Adipose tissue (tissue), 3 donors: ENCODE results near the gene VAV2. TPM values are rescaled to one million over a fixed set of nuclear protein-coding genes. Genes with fewer than 3 reads are reported as not detected.
"Not testable (repeated sequence)": the region's sequence is repeated elsewhere in the genome, so short reads cannot be mapped to it uniquely, and the experiment has no call there.

ENCODE experiments used
- H3K27ac ChIP-seq: one replicate; pipeline ENCODE4 v1.5.1; 2013; ENCODE audit warnings: low read depth, low read length
- WGBS, 3 donors: extraction: QIAGEN DNeasy Blood & Tissue Kit; methylation state at CpG; one replicate each; pipeline ENCODE4 v1.1.7; 2013; 5-methylcytosine and 5-hydroxymethylcytosine counted together
- polyA plus RNA-seq, 3 donors: library from polyadenylated mRNA; stranded (reverse); fragments of 200-250 nt; gene quantifications; one replicate each; pipeline ENCODE4 v1.2.3, GENCODE V29; 2013
- donor health status: healthy with polysubstance abuse.
- donor health status: Bipolar disorder and iron deficiency.
- donor health status: healthy.

VAV2 gene
- polyA plus RNA-seq, 3 donors = 6.0 to 15.2 (median 6.9) TPM

GRCh38 chr9:133754688-133755227 lies 237.4 kb downstream of the VAV2 start:
- 31 to 63% (median 44%) methylated on average over 9 of the region's 9 CpGs for WGBS, 3 donors
- H3K27ac ChIP-seq = no peak overlapping the region

GRCh38 chr9:133754187-133754586 lies 237.9 kb downstream of the VAV2 start:
- WGBS, 3 donors = 67 to 92% (median 89%) methylated on average over 6 of the region's 6 CpGs
- H3K27ac ChIP-seq = no peak overlapping the region

GRCh38 chr9:133752739-133753446 lies 239.2 kb downstream of the VAV2 start:
- 61 to 78% (median 78%) methylated on average over 9 of the region's 9 CpGs for WGBS, 3 donors
- H3K27ac ChIP-seq = no peak overlapping the region

GRCh38 chr9:133750982-133751649 lies 241.0 kb downstream of the VAV2 start:
- 87 to 92% (median 91%) methylated on average over 9 of the region's 9 CpGs for WGBS, 3 donors
- H3K27ac ChIP-seq = no peak overlapping the region

GRCh38 chr9:133747309-133747708 lies 244.8 kb downstream of the VAV2 start:
- H3K27ac ChIP-seq = no peak overlapping the region

- WGBS, 3 donors = 90 to 94% (median 93%) methylated on average over 12 to 22 of the region's 31 CpGs
- not testable (repeated sequence) for H3K27ac ChIP-seq
These were observed 247.6 kb downstream of the VAV2 start for GRCh38 chr9:133744528-133744927.

- no peak overlapping the region for H3K27ac ChIP-seq
- 15 to 22% (median 16%) methylated on average over 8 of the region's 8 CpGs for WGBS, 3 donors
These were observed 249.2 kb downstream of the VAV2 start for GRCh38 chr9:133742849-133743444.

GRCh38 chr9:133742251-133742650 lies 249.9 kb downstream of the VAV2 start:
- WGBS, 3 donors = 79 to 88% (median 82%) methylated on average over 7 of the region's 7 CpGs
- H3K27ac ChIP-seq = no peak overlapping the region

GRCh38 chr9:133741716-133742115 lies 250.4 kb downstream of the VAV2 start:
- H3K27ac ChIP-seq = no peak overlapping the region
- 90 to 96% (median 94%) methylated on average over 14 of the region's 14 CpGs for WGBS, 3 donors

- 70 to 89% (median 82%) methylated on average over 8 of the region's 8 CpGs for WGBS, 3 donors
These were observed 251.2 kb downstream of the VAV2 start for GRCh38 chr9:133740911-133741310.

GRCh38 chr9:133739408-133740280 lies 252.5 kb downstream of the VAV2 start:
- H3K27ac ChIP-seq = no peak overlapping the region
- 87 to 88% (median 88%) methylated on average over 17 of the region's 17 CpGs for WGBS, 3 donors

More at GRCh38 chr9:133740911-133741310, 251.2 kb downstream of the VAV2 start:
- H3K27ac ChIP-seq = no peak overlapping the region

- no peak overlapping the region for H3K27ac ChIP-seq
- WGBS, 3 donors = 58 to 73% (median 69%) methylated on average over 13 of the region's 13 CpGs
These were observed 253.4 kb downstream of the VAV2 start for GRCh38 chr9:133738640-133739225.

GRCh38 chr9:133737774-133738639 lies 254.1 kb downstream of the VAV2 start, which contains the start of gene SARDH:
SARDH (minus strand) TSS chr9:133738352; CDS start chr9:133734173, 4,179 bp downstream.
- H3K27ac ChIP-seq = no peak within 1 kb of the TSS
- WGBS, 3 donors = 18 to 36% (median 23%) methylated on average over 24 to 25 of the region's 25 CpGs

- no peak overlapping the region for H3K27ac ChIP-seq
- 45 to 75% (median 74%) methylated on average over 11 to 15 of the region's 15 CpGs for whole genome bisulfite sequencing, 3 donors
These were observed 254.9 kb downstream of the VAV2 start for GRCh38 chr9:133737071-133737773.

- 76 to 85% (median 83%) methylated on average over 7 to 8 of the region's 8 CpGs for WGBS, 3 donors
- H3K27ac ChIP-seq = no peak overlapping the region
These were observed 256.2 kb downstream of the VAV2 start for GRCh38 chr9:133735931-133736330.

- WGBS, 3 donors = 69 to 81% (median 75%) methylated on average over 10 of the region's 10 CpGs
These were observed 256.7 kb downstream of the VAV2 start for GRCh38 chr9:133735415-133735775.

More at GRCh38 chr9:133735415-133735775, 256.7 kb downstream of the VAV2 start:
- no peak overlapping the region for H3K27ac ChIP-seq
